ENCODE measurements around the gene CRHR1.

Gene CRHR1

DNA sequence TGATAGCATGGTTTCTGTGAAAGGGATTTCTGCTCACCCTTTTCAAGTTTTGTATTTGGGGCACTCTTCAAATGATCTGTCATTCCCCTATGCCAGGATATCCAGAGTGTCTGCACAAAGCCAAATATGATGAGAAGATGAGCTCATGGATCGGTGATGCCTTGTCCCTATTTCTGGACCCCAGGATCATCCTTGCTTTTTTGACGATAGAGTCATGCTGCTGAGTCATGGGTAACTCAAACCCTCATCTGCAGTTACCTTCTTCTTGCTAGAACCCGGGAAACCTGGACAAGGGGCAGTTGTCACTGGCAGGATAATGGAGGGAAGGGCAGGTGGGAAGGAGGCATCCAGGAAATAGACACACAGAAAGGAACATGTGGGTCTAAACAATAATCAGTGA lies 92.4 kb downstream of the CRHR1 start (continued):
- TF ChIP-seq ZIC2 (tag by site-specific recombination; IDR thresholded peaks at IDR 0.05) (no peak), ZFP69B (tag by site-specific recombination; IDR thresholded peaks at IDR 0.05) (no peak), ZNF629 (tag by site-specific recombination; IDR thresholded peaks at IDR 0.05) (peak; percentile 41; the same call in 1 of the 2 replicates), ZBTB21 (tag by site-specific recombination; IDR thresholded peaks at IDR 0.05) (peak; percentile 45; the same call in 1 of the 2 replicates), ZNF501 (tag by site-specific recombination; IDR thresholded peaks at IDR 0.05) (no peak), EGR2 (tag by site-specific recombination; IDR thresholded peaks at IDR 0.05; ENCODE audit: low read depth) (no peak), ZSCAN23 (tag by site-specific recombination; IDR thresholded peaks at IDR 0.05) (no peak)
- TF ChIP-seq, protein P1, sequence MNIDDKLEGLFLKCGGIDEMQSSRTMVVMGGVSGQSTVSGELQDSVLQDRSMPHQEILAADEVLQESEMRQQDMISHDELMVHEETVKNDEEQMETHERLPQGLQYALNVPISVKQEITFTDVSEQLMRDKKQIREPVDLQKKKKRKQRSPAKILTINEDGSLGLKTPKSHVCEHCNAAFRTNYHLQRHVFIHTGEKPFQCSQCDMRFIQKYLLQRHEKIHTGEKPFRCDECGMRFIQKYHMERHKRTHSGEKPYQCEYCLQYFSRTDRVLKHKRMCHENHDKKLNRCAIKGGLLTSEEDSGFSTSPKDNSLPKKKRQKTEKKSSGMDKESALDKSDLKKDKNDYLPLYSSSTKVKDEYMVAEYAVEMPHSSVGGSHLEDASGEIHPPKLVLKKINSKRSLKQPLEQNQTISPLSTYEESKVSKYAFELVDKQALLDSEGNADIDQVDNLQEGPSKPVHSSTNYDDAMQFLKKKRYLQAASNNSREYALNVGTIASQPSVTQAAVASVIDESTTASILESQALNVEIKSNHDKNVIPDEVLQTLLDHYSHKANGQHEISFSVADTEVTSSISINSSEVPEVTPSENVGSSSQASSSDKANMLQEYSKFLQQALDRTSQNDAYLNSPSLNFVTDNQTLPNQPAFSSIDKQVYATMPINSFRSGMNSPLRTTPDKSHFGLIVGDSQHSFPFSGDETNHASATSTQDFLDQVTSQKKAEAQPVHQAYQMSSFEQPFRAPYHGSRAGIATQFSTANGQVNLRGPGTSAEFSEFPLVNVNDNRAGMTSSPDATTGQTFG (tag by site-specific recombination; IDR thresholded peaks at IDR 0.05; ENCODE audit: borderline replicate concordance), result no peak

DNA sequence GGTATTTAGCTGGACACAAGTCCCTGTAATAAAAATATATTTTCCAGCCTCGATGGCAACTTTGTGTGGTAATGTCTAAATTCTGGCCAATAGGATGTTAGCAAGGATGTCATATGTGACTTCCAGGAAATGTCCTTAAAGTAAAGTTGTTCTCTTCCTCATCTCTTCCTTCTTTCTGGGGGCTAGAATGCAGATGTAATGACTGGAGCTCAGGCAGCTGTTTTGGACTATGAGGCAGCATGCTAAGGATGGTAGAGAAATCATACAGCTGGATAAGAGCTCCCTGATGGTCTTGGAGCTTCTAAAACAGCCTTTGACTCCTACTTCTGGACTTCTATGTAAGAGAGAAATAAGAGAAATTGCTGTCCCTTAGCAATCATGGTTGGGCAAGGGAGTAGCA lies 93.3 kb downstream of the CRHR1 start:
- H3K27ac ChIP-seq (ENCODE audit: extremely low read depth, low read depth, low read length), result no peak overlapping the region
- no peaks in the 10 kb centered on the region for H3K36me3 ChIP-seq (ENCODE audit: control insufficient read depth in 2 of 2, insufficient read depth in 1 of 2, low read length in 2 of 2)
- TF ChIP-seq SETDB1 (IDR thresholded peaks at IDR 0.05; ENCODE audit: insufficient read length, low read length), result peak; percentile 57
- TF ChIP-seq, protein P2, sequence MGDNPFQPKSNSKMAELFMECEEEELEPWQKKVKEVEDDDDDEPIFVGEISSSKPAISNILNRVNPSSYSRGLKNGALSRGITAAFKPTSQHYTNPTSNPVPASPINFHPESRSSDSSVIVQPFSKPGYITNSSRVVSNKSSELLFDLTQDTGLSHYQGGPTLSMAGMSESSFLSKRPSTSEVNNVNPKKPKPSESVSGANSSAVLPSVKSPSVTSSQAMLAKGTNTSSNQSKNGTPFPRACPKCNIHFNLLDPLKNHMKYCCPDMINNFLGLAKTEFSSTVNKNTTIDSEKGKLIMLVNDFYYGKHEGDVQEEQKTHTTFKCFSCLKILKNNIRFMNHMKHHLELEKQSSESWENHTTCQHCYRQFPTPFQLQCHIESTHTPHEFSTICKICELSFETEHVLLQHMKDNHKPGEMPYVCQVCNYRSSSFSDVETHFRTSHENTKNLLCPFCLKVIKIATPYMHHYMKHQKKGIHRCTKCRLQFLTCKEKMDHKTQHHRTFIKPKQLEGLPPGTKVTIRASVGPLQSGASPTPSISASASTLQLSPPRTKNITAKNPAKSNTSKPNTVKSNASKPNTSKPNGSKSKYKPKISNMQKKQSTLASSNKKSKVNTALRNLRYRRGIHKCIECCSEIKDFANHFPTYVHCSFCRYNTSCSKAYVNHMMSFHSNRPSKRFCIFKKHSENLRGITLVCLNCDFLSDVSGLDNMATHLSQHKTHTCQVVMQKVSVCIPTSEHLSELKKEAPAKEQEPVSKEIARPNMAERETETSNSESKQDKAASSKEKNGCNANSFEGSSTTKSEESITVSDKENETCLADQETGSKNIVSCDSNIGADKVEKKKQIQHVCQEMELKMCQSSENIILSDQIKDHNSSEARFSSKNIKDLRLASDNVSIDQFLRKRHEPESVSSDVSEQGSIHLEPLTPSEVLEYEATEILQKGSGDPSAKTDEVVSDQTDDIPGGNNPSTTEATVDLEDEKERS (tag by site-specific recombination; IDR thresholded peaks at IDR 0.05), result 0 out of 2 replicates have a peak, but pooled peaks have one; percentile 50
- TF ChIP-seq, protein P3, sequence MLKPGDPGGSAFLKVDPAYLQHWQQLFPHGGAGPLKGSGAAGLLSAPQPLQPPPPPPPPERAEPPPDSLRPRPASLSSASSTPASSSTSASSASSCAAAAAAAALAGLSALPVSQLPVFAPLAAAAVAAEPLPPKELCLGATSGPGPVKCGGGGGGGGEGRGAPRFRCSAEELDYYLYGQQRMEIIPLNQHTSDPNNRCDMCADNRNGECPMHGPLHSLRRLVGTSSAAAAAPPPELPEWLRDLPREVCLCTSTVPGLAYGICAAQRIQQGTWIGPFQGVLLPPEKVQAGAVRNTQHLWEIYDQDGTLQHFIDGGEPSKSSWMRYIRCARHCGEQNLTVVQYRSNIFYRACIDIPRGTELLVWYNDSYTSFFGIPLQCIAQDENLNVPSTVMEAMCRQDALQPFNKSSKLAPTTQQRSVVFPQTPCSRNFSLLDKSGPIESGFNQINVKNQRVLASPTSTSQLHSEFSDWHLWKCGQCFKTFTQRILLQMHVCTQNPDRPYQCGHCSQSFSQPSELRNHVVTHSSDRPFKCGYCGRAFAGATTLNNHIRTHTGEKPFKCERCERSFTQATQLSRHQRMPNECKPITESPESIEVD (tag by site-specific recombination; IDR thresholded peaks at IDR 0.05), result no peak
- CTCF ChIA-PET, result interaction anchor here (0.8 to 1.7 kb wide), 4 partner anchors 16 to 47 kb away, joined by 3 to 8 read pairs (median 3); no protein-coding TSS in a partner anchor
- no peaks in the 10 kb centered on the region for H3K4me1 ChIP-seq (ENCODE audit: control insufficient read depth, insufficient read depth, low read length)
- H3K4me3 ChIP-seq (ENCODE audit: low read depth, low read length), result no peak overlapping the region
- POLR2A ChIA-PET, result no interaction called here
- H3K9me3 ChIP-seq (ENCODE audit: control insufficient read depth, insufficient read depth, low read depth, low read length), result no peaks in the 10 kb centered on the region

DNA sequence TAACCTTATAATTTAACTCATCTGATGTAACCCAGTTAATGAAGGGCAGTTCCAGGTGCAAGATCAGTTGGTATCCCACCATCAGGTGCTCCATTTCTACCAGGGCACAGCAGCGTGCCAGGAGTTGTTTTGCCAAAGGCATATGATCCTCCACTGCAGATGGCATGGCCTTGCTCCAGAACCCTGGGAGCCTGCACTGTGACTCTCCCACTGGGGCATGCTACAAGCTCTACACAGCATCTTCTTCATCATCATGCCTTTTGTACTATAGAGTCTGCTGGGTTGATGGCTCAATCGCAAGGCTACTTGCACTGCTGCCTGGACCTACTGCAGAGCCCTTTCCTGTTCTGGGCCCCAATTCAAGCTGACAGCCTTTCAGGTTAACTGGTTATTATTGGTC lies 98.9 kb downstream of the CRHR1 start:
- H3K36me3 ChIP-seq (ENCODE audit: control insufficient read depth in 2 of 2, insufficient read depth in 1 of 2, low read length in 2 of 2), result no peaks in the 10 kb centered on the region
- no peaks in the 10 kb centered on the region for H3K4me1 ChIP-seq (ENCODE audit: control insufficient read depth, insufficient read depth, low read length)
- H3K27ac ChIP-seq (ENCODE audit: extremely low read depth, low read depth, low read length), result no peak overlapping the region
- POLR2A ChIA-PET, result no interaction called here
- no peak overlapping the region for H3K4me3 ChIP-seq (ENCODE audit: low read depth, low read length)
- CTCF ChIA-PET, result interaction anchor here (1.6 kb wide), 1 partner anchor 10 kb away, joined by 8 read pairs; no protein-coding TSS in a partner anchor
- H3K9me3 ChIP-seq (ENCODE audit: control insufficient read depth, insufficient read depth, low read depth, low read length), result no peaks in the 10 kb centered on the region
- TF ChIP-seq MEIS1 (CRISPR knock-in tag; IDR thresholded peaks at IDR 0.05; ENCODE audit: borderline replicate concordance) (no peak), KLF1 (tag by site-specific recombination; IDR thresholded peaks at IDR 0.05) (no peak), ZNF433 (tag by site-specific recombination; IDR thresholded peaks at IDR 0.05; ENCODE audit: low read depth) (no peak), ZNF600 (tag by site-specific recombination; IDR thresholded peaks at IDR 0.05) (no peak), HOXC10 (CRISPR knock-in tag; IDR thresholded peaks at IDR 0.05) (no peak), ZNF76 (tag by site-specific recombination; IDR thresholded peaks at IDR 0.05; ENCODE audit: borderline replicate concordance, low read depth) (no peak), YY1 (tag by site-specific recombination; IDR thresholded peaks at IDR 0.05) (no peak), ZNF629 (tag by site-specific recombination; IDR thresholded peaks at IDR 0.05) (no peak), SP3 (tag by site-specific recombination; IDR thresholded peaks at IDR 0.05) (no peak), ZFP37 (tag by site-specific recombination; IDR thresholded peaks at IDR 0.05) (no peak), ZNF248 (tag by site-specific recombination; IDR thresholded peaks at IDR 0.05) (no peak)
- TF ChIP-seq, protein P4, sequence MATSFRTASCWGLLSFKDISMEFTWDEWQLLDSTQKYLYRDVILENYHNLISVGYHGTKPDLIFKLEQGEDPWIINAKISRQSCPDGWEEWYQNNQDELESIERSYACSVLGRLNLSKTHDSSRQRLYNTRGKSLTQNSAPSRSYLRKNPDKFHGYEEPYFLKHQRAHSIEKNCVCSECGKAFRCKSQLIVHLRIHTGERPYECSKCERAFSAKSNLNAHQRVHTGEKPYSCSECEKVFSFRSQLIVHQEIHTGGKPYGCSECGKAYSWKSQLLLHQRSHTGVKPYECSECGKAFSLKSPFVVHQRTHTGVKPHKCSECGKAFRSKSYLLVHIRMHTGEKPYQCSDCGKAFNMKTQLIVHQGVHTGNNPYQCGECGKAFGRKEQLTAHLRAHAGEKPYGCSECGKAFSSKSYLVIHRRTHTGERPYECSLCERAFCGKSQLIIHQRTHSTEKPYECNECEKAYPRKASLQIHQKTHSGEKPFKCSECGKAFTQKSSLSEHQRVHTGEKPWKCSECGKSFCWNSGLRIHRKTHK (tag by site-specific recombination; IDR thresholded peaks at IDR 0.05), result no peak
- TF ChIP-seq, protein P5, sequence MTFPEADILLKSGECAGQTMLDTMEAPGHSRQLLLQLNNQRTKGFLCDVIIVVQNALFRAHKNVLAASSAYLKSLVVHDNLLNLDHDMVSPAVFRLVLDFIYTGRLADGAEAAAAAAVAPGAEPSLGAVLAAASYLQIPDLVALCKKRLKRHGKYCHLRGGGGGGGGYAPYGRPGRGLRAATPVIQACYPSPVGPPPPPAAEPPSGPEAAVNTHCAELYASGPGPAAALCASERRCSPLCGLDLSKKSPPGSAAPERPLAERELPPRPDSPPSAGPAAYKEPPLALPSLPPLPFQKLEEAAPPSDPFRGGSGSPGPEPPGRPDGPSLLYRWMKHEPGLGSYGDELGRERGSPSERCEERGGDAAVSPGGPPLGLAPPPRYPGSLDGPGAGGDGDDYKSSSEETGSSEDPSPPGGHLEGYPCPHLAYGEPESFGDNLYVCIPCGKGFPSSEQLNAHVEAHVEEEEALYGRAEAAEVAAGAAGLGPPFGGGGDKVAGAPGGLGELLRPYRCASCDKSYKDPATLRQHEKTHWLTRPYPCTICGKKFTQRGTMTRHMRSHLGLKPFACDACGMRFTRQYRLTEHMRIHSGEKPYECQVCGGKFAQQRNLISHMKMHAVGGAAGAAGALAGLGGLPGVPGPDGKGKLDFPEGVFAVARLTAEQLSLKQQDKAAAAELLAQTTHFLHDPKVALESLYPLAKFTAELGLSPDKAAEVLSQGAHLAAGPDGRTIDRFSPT (tag by site-specific recombination; IDR thresholded peaks at IDR 0.05), result no peak
